Loucy (cell line): ENCODE measurements around the gene CADM4.

ENCODE experiments used
- H2AFZ ChIP-seq: fragments of 200-600 bp; sonication (generic); 2 replicates; pipeline ENCODE4 v1.6.0; 2016; ENCODE audit warnings: antibody characterized with exemption, mild to moderate bottlenecking, low read length, moderate library complexity
- H3F3A ChIP-seq: fragments of 200-600 bp; 2 replicates; pipeline ENCODE4 v1.6.0; 2016; ENCODE audit warnings: antibody characterized with exemption, low read depth, mild to moderate bottlenecking
- H3K27me3 ChIP-seq: fragments of 200-600 bp; sonication (generic); 2 replicates; pipeline ENCODE4 v1.6.1; 2014; ENCODE audit warnings: low read length, mild to moderate bottlenecking; ENCODE audit not compliant: insufficient read depth, poor library complexity, severe bottlenecking
- H3K36me3 ChIP-seq: fragments of 200-600 bp; sonication (generic); 2 replicates; pipeline ENCODE4 v1.6.1; 2016; ENCODE audit warnings: low read length; ENCODE audit not compliant: insufficient read depth
- H3K4me1 ChIP-seq: fragments of 200-600 bp; sonication (generic); 2 replicates; pipeline ENCODE4 v1.5.1; 2014; ENCODE audit warnings: low read length, mild to moderate bottlenecking; ENCODE audit not compliant: insufficient read depth, poor library complexity, severe bottlenecking
- H3K4me2 ChIP-seq: fragments of 200-600 bp; sonication (generic); 2 replicates; pipeline ENCODE4 v1.6.0; 2014; ENCODE audit warnings: antibody characterized with exemption, low read length, low read depth, mild to moderate bottlenecking; ENCODE audit not compliant: poor library complexity, severe bottlenecking
- H3K4me3 ChIP-seq: fragments of 200-600 bp; sonication (generic); 2 replicates; pipeline ENCODE4 v1.5.1; 2014; ENCODE audit warnings: low read length, mild to moderate bottlenecking, mixed read lengths; ENCODE audit not compliant: poor library complexity, severe bottlenecking
- H3K79me2 ChIP-seq: fragments of 200-600 bp; sonication (generic); 2 replicates; pipeline ENCODE4 v1.6.1; 2014; ENCODE audit warnings: low read length; ENCODE audit not compliant: insufficient read depth
- H3K9ac ChIP-seq: fragments of 200-600 bp; sonication (generic); 2 replicates; pipeline ENCODE4 v1.6.0; 2014; ENCODE audit warnings: mild to moderate bottlenecking, low read depth, low read length, moderate library complexity; ENCODE audit not compliant: poor library complexity, severe bottlenecking
- H3K9me2 ChIP-seq: fragments of 200-600 bp; sonication (generic); replicated peaks from 2 replicates; pipeline ENCODE4 v1.6.1; 2016; ENCODE audit warnings: low read depth, low read length, mixed read lengths
- H3K9me3 ChIP-seq: fragments of 200-600 bp; sonication (generic); 2 replicates; pipeline ENCODE4 v1.6.1; 2014; ENCODE audit warnings: mild to moderate bottlenecking, antibody characterized with exemption, low read length, low read depth; ENCODE audit not compliant: insufficient read depth
- H4K20me1 ChIP-seq: fragments of 200-600 bp; sonication (generic); 2 replicates; pipeline ENCODE4 v1.6.0; 2014; ENCODE audit warnings: antibody characterized with exemption, low read length, mild to moderate bottlenecking; ENCODE audit not compliant: insufficient read depth, poor library complexity, severe bottlenecking
- CTCF ChIP-seq: fragments of 200-600 bp; sonication (generic); conservative IDR thresholded peaks from 2 replicates; pipeline ENCODE4 v1.5.1; 2014; ENCODE audit warnings: mild to moderate bottlenecking, antibody characterized with exemption, low read length
- EZH2phosphoT487 ChIP-seq: fragments of 200-600 bp; IDR thresholded peaks from 2 replicates; pipeline ENCODE4 v1.6.1; 2018; ENCODE audit warnings: antibody characterized with exemption, mild to moderate bottlenecking, moderate library complexity, borderline replicate concordance

CADM4 gene

GRCh38 chr19:43648633-43649032 is 9.0 kb upstream of the CADM4 start:
- Histone ChIP-seq H3K4me1 (no peaks in the 10 kb centered on the region), H4K20me1 (no peaks in the 10 kb centered on the region), H2AFZ (no peak overlapping the region), H3F3A (no peaks in the 10 kb centered on the region), H3K4me3 (no peak overlapping the region), H3K27me3 (no peaks in the 10 kb centered on the region), H3K9ac (no peak overlapping the region), H3K4me2 (no peak overlapping the region), H3K79me2 (no peaks in the 10 kb centered on the region), H3K9me2 (no peaks in the 10 kb centered on the region), H3K9me3 (no peaks in the 10 kb centered on the region), H3K36me3 (no peaks in the 10 kb centered on the region; the same call in 1 of the 2 replicates)
- TF ChIP-seq EZH2phosphoT487 (no peak), CTCF (no peak)

GRCh38 chr19:43644181-43644580 is 4.5 kb upstream of the CADM4 start:
- no peak overlapping the region for H3K4me3 ChIP-seq
- no peaks in the 10 kb centered on the region for H3F3A ChIP-seq
- no peak overlapping the region for H2AFZ ChIP-seq
- TF ChIP-seq EZH2phosphoT487 (no peak), CTCF (no peak)
- no peak overlapping the region for H3K9ac ChIP-seq
- H3K9me3 ChIP-seq: no peaks in the 10 kb centered on the region
- H3K4me2 ChIP-seq: no peak overlapping the region
- H3K27me3 ChIP-seq: no peaks in the 10 kb centered on the region
- H3K4me1 ChIP-seq: peaks cover 6% of the 10 kb centered on the region
- H4K20me1 ChIP-seq: no peaks in the 10 kb centered on the region
- H3K36me3 ChIP-seq: no peaks in the 10 kb centered on the region; the same call in 1 of the 2 replicates
- H3K9me2 ChIP-seq: no peaks in the 10 kb centered on the region
- no peaks in the 10 kb centered on the region for H3K79me2 ChIP-seq

- Histone ChIP-seq H3K4me1 (peaks cover 12% of the 10 kb centered on the region), H3F3A (no peaks in the 10 kb centered on the region), H3K9me2 (no peaks in the 10 kb centered on the region), H4K20me1 (no peaks in the 10 kb centered on the region), H3K4me3 (no peak overlapping the region), H3K79me2 (no peaks in the 10 kb centered on the region), H3K27me3 (no peaks in the 10 kb centered on the region), H3K9ac (no peak overlapping the region), H3K36me3 (no peaks in the 10 kb centered on the region), H3K4me2 (no peak overlapping the region), H2AFZ (no peak overlapping the region), H3K9me3 (no peaks in the 10 kb centered on the region)
- TF ChIP-seq CTCF: no peak
- no peak for TF ChIP-seq EZH2phosphoT487
These were observed 3.7 kb upstream of the CADM4 start for GRCh38 chr19:43643326-43643725.
